Naive B cell (primary cell): ENCODE results near the gene MAP3K9. TPM values are rescaled to one million over a fixed set of nuclear protein-coding genes. Genes with fewer than 3 reads are reported as not detected.

Experiments
- ATAC-seq, 2 donors: fragments of 150-1000 bp; cut with Tn5 transposase; 2 replicates each; pipeline ENCODE4 v1.10.0; 2021; ENCODE audit warnings: low read depth in 2 of 2, mild to moderate bottlenecking in 2 of 2, moderate library complexity in 2 of 2
- DNase-seq: peaks from one replicate; pipeline ENCODE4 v3.0.0; 2022
- H3K27ac Mint-ChIP-seq, 6 donors: one replicate each; pipeline ENCODE4 v1.8.0; 2020 to 2022; ENCODE audit warnings: mild to moderate bottlenecking in 6 of 6, mixed read lengths in 6 of 6, moderate library complexity in 5 of 6, inconsistent platforms in 2 of 6
- H3K27me3 Mint-ChIP-seq, 3 donors: one replicate each; pipeline ENCODE4 v1.8.0; 2021 to 2022; ENCODE audit warnings: mixed read lengths in 3 of 3, mild to moderate bottlenecking in 1 of 3
- H3K36me3 Mint-ChIP-seq, 2 donors: one replicate each; pipeline ENCODE4 v1.8.0; 2020 to 2022; ENCODE audit warnings: mixed read lengths in 2 of 2, inconsistent platforms in 1 of 2, mild to moderate bottlenecking in 1 of 2
- H3K4me1 Mint-ChIP-seq, 3 donors: one replicate each; pipeline ENCODE4 v1.8.0; 2020 to 2022; ENCODE audit warnings: mixed read lengths in 3 of 3, inconsistent platforms in 1 of 3, mild to moderate bottlenecking in 1 of 3, moderate library complexity in 1 of 3
- H3K4me3 Mint-ChIP-seq, 8 donors: one replicate each; pipeline ENCODE4 v1.8.0; 2020 to 2022; ENCODE audit warnings: mild to moderate bottlenecking in 8 of 8, mixed read lengths in 8 of 8, moderate library complexity in 8 of 8, inconsistent platforms in 2 of 8
- H3K9me3 Mint-ChIP-seq, 7 donors: one replicate each; pipeline ENCODE4 v1.8.0; 2020 to 2022; ENCODE audit warnings: mixed read lengths in 7 of 7, mild to moderate bottlenecking in 5 of 7, inconsistent platforms in 2 of 7, moderate library complexity in 1 of 7
- polyA plus RNA-seq, 6 donors: library from polyadenylated mRNA; unstranded; fragments of 300-500 nt; fragmentation: Illumina TruSeq; gene quantifications; one replicate each; pipeline ENCODE4 v1.2.3, GENCODE V29; 2021; ENCODE audit warnings: low read depth in 6 of 6

MAP3K9 gene
- polyA plus RNA-seq, 6 donors from 2014 or later: 4.3 to 10.5 (median 6.3) TPM

DNA sequence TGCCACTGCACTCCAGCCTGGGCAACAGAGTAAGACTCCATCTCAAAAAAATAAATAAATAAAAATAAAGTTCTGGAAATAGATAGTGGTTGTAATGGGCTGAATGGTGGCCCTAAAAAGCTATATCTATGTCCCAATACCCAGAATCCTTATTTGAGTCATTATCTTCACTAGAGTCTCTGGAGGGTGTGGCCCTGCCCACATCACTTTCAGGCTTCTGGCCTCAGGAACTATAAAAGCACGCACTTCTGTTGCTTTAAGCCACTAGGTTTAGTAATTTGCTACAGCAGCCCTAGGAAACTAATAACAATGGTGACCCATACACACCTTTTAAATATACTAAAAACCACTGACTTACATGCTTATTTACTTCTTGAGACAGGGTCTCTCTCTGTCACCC lies 49.9 kb downstream of the MAP3K9 start:
- DNase-seq (no peak), ATAC-seq (no peak)
- peaks cover 0 to 4% (median 0%) of the 10 kb centered on the region in 7 donors for H3K9me3 Mint-ChIP-seq
- peaks cover 15 to 26% of the 10 kb centered on the region in 2 donors for H3K36me3 Mint-ChIP-seq
- H3K27me3 Mint-ChIP-seq: no peaks in the 10 kb centered on the region
- H3K27ac Mint-ChIP-seq: no peak overlapping the region
- no peaks in the 10 kb centered on the region for H3K4me1 Mint-ChIP-seq
- no peak overlapping the region for H3K4me3 Mint-ChIP-seq

DNA sequence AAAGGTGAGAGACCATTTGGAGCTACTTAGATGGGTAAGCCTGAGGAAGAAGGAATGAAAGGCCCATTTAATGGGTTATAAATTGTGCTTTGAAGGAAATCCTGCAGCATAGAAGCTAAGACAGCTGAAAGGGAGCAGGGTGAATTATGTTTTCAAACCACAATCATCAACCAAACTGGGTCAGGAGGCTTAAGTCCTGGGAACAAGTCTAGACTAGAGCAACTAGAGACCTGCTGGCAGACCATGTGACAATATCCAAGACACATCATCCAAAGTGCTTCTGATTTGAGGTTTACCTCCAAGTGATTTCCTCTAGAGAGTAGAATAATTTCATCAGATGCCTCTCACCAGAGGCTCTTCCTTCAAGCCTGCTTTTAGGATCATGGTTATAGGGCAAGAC lies 53.7 kb downstream of the MAP3K9 start:
- Mint-ChIP-seq H3K4me1 (peaks cover 0 to 3% (median 0%) of the 10 kb centered on the region in 3 donors), H3K4me3 (no peak overlapping the region), H3K36me3 (peaks cover 17 to 25% of the 10 kb centered on the region in 2 donors), H3K9me3 (no peaks in the 10 kb centered on the region), H3K27ac (no peak overlapping the region), H3K27me3 (no peaks in the 10 kb centered on the region)
- no peak for DNase-seq
- ATAC-seq: no peak

DNA sequence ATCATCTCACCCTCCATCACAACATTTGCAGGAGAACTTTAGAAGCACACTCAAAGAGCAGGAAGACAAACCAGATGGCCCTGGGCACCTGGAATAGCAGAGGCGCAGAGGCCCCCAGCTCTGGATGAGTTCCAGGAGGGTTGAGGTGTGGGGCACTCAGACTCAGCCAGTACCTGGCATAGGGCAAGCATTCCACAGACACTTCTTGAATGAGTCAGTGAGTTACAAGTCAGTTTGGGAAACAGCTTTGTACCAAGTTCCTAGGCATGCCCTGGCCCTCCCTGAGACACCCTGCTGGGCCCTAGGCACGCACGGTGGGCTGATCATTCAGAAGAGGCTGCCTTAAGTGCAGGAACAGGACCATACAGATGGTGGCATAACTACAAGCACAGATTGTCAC lies 54.3 kb downstream of the MAP3K9 start:
- H3K27me3 Mint-ChIP-seq: no peaks in the 10 kb centered on the region

DNA sequence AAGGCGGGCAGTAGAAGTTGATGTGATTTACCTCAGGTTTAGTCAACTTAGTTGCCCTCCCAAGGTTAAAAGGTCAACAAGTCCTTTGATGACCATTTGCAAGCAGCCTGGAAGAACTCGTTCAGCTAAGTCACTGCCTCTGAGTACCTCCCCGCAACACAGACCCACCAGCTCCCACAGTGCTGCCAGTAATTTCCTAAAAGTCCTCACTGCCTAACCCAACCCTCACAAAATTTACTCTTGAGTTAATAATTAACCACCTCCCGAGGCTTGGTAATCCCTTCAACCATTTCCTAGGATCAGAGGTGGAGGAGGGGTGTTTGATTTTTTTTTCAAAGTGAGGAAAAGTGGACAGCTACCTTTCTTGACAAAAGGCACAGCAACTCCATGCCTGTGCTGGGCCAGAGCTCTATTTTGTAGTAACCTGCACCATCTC lies 55.8 kb downstream of the MAP3K9 start:
- H3K27ac Mint-ChIP-seq: no peak overlapping the region
- no peak for ATAC-seq
- H3K4me3 Mint-ChIP-seq: no peak overlapping the region
- no peak for DNase-seq
- H3K27me3 Mint-ChIP-seq: no peaks in the 10 kb centered on the region
- H3K4me1 Mint-ChIP-seq: peaks cover 0 to 3% (median 0%) of the 10 kb centered on the region in 3 donors
- H3K9me3 Mint-ChIP-seq: no peaks in the 10 kb centered on the region
- peaks cover 17 to 34% of the 10 kb centered on the region in 2 donors for H3K36me3 Mint-ChIP-seq

More for the DNA sequence above, 54.3 kb downstream of the MAP3K9 start:
- DNase-seq (no peak), ATAC-seq (no peak)
- Mint-ChIP-seq H3K9me3 (no peaks in the 10 kb centered on the region), H3K36me3 (peaks cover 17 to 22% of the 10 kb centered on the region in 2 donors), H3K27ac (no peak overlapping the region), H3K4me1 (peaks cover 0 to 3% (median 0%) of the 10 kb centered on the region in 3 donors), H3K4me3 (no peak overlapping the region)

DNA sequence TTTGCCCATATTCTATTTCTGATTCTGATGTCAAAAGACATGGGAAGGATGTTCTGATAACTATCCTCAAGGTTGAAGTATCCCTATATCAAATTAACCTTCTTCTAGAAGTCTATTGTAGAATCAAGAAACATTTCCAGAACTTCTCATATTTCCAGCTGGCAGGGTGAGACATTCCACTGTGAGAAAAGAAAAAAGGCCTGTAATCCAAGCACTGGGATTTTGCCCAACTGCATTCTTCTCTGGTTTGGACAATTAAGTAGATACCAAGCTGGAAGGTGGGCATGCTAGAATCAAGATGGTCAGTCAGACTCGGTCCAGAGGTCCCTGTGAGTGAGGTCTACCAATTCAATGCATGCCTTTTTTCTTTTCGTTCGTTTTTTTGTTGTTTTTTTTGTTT lies 60.9 kb downstream of the MAP3K9 start:
- Mint-ChIP-seq H3K9me3 (no peaks in the 10 kb centered on the region), H3K27me3 (no peaks in the 10 kb centered on the region), H3K4me1 (peaks cover 0 to 3% (median 0%) of the 10 kb centered on the region in 3 donors), H3K36me3 (peaks cover 35 to 39% of the 10 kb centered on the region in 2 donors), H3K27ac (no peak overlapping the region), H3K4me3 (no peak overlapping the region)
- no peak for ATAC-seq
- no peak for DNase-seq

DNA sequence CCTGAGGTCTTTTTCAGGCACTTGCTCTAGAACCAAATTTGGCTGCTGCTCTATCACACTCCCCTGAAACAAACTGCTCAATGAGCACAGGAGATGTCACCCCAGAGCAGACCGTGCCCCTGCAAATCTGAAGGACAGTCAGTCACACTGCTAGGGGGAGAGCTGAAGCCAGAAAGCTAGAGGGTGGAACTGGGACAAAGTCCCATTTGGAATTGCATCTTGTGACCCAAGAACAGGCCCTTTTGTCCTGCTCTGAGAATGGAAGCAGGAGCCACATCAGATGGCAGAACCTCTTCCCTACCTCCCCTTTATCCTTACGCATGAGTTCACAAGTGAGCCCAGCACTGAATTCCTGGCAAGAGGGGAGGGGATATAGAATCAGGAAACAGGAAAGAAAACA lies 64.7 kb downstream of the MAP3K9 start:
- no peaks in the 10 kb centered on the region for H3K4me1 Mint-ChIP-seq
- peaks cover 29 to 39% of the 10 kb centered on the region in 2 donors for H3K36me3 Mint-ChIP-seq
- H3K27me3 Mint-ChIP-seq: no peaks in the 10 kb centered on the region
- DNase-seq (no peak), ATAC-seq (no peak)
- no peak overlapping the region for H3K27ac Mint-ChIP-seq
- no peaks in the 10 kb centered on the region for H3K9me3 Mint-ChIP-seq
- no peak overlapping the region for H3K4me3 Mint-ChIP-seq

DNA sequence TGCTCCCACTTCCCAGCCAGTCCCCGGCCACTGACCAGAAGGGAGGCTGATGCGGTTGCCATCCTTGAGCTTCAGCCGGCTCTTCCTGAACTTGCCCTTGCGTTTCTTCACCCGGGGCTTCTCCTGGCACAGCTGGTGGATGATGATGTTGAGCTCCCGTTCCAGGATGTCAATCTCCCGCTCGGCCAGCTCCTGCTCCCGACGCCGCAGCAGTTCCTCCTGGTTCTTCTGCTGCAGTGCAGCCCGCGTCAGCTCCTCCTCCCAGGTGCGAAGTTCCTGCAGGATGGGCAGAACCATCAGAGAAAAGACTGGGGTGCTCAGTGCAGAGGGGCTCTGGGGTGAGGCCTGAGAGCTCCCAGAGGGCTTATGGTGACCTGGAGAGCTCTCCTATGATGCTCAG lies 67.0 kb downstream of the MAP3K9 start:
- Mint-ChIP-seq H3K9me3 (no peaks in the 10 kb centered on the region), H3K4me1 (no peaks in the 10 kb centered on the region), H3K27me3 (no peaks in the 10 kb centered on the region), H3K27ac (no peak overlapping the region), H3K4me3 (no peak overlapping the region), H3K36me3 (peaks cover 22 to 38% of the 10 kb centered on the region in 2 donors)
- no peak for DNase-seq
- ATAC-seq: no peak

DNA sequence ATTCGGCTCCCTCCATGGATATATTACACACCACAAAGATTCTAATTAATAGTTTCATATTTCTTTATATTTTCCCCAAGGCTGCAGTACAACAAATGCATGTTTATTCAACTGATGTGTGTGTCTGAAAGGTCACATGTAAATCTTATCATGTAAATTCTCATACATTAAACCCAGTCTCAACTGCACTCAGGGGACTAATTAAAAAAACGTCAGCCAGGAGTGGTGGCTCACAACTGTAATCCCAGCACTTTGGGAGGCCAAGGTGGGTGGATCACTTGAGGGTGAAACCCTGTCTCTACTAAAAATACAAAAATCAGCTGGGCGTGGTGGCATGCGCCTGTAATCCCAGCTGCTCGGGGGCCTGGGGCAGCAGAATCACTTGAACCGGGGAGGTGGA lies 67.8 kb downstream of the MAP3K9 start:
- H3K27me3 Mint-ChIP-seq: no peaks in the 10 kb centered on the region
- no peaks in the 10 kb centered on the region for H3K4me1 Mint-ChIP-seq
- H3K27ac Mint-ChIP-seq: peak overlapping the region in 1 of 6 donors; percentile 14
- H3K9me3 Mint-ChIP-seq: no peaks in the 10 kb centered on the region
- no peak overlapping the region for H3K4me3 Mint-ChIP-seq
- peaks cover 27 to 42% of the 10 kb centered on the region in 2 donors for H3K36me3 Mint-ChIP-seq
- DNase-seq (no peak), ATAC-seq (no peak)

DNA sequence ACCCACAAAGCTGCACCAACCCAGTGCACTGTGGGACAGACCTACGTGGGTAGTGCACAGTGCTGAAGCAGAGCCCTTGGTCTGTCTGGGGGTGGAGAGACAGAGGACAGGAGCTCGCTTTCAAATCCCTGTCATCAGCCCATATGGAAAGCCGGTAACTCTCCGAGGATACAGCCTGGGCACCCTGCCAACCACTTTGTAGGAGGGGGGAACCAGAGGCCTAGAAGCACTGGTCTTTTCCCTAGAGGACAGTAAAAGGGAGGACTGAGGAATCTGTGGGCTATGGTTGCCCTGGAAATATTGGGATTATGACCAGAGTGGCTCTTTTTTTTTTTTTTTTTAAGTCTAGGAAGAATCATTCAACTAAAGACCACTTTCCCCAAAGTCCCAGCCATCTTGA lies 74.3 kb downstream of the MAP3K9 start:
- H3K27me3 Mint-ChIP-seq: no peaks in the 10 kb centered on the region
- H3K4me3 Mint-ChIP-seq: no peak overlapping the region
- no peaks in the 10 kb centered on the region for H3K9me3 Mint-ChIP-seq
- H3K27ac Mint-ChIP-seq: peak overlapping the region in 2 of 6 donors; percentile 39 to 49
- no peaks in the 10 kb centered on the region for H3K4me1 Mint-ChIP-seq
- no peak for ATAC-seq
- peaks cover 43 to 58% of the 10 kb centered on the region in 2 donors for H3K36me3 Mint-ChIP-seq
- DNase-seq: no peak

DNA sequence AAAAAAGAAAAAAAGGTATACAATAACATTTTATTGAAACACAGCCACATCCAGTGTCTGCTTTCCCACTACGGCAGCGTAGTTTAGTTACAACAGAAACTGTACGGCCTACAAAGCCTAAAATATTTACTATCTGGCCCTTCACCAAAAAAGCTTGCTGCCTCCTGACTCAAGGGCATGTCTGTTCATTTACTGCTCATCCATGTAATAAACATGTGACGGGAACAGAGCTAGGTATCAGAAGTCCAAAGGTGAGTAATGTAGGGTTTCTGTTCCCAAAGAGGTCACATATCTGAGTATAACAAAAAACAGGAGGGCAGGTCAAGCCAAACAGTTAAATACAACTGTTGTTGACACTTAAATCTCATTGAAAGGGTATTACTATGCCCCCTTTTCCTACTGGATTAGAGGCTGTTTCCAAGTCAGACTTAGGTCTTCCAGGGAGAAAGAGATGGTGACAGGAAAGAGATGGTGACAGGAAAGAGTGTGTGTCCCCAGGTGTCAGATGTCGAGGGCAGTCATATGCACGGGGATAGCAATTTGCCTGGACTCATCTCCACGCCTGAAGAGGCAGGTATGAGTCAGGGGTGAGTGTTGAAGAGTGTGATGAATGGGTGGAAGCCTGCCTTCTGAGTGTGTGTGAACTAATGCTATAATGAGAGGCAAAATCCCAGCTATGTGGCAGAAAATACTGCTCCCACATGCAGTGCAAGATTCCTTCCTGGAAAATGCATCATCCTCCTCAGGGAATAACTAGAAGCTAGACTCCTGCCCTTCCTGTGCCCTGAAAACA lies 77.7 kb downstream of the MAP3K9 start:
- H3K27ac Mint-ChIP-seq: peak overlapping the region in 3 of 6 donors; percentile 4 to 26 (median 21)
- no peak for ATAC-seq
- DNase-seq: no peak
- peaks cover 6 to 8% (median 7%) of the 10 kb centered on the region in 3 donors for H3K4me1 Mint-ChIP-seq
- no peak overlapping the region for H3K4me3 Mint-ChIP-seq
- H3K36me3 Mint-ChIP-seq: peaks cover 21 to 43% of the 10 kb centered on the region in 2 donors
- no peaks in the 10 kb centered on the region for H3K27me3 Mint-ChIP-seq
- no peaks in the 10 kb centered on the region for H3K9me3 Mint-ChIP-seq

DNA sequence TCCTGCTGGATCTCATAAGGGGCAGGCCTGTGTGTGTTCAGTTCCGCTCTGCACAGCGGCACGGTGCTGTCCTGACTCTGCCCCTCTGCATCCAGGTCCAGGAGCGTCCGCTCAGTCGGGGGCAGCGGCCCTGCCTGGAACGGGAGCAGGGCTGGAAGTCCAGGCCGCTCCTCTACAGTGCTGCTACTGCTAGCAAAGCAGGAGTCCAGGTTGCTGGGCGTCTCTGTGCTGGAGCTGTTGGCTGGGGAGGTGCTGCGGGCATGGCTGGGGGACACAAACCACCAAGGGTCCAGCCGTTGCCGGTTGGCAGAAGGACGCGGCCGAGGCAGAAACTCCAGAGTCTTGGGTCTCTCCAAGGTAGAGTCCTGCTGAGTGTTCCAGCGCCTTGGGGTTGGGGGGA lies 78.9 kb downstream of the MAP3K9 start:
- peaks cover 21 to 43% of the 10 kb centered on the region in 2 donors for H3K36me3 Mint-ChIP-seq
- peaks cover 10 to 13% (median 12%) of the 10 kb centered on the region in 3 donors for H3K4me1 Mint-ChIP-seq
- no peak for DNase-seq
- H3K27me3 Mint-ChIP-seq: no peaks in the 10 kb centered on the region
- H3K9me3 Mint-ChIP-seq: no peaks in the 10 kb centered on the region
- no peak overlapping the region for H3K4me3 Mint-ChIP-seq
- no peak for ATAC-seq
- H3K27ac Mint-ChIP-seq: peak overlapping the region in 1 of 6 donors; percentile 47

DNA sequence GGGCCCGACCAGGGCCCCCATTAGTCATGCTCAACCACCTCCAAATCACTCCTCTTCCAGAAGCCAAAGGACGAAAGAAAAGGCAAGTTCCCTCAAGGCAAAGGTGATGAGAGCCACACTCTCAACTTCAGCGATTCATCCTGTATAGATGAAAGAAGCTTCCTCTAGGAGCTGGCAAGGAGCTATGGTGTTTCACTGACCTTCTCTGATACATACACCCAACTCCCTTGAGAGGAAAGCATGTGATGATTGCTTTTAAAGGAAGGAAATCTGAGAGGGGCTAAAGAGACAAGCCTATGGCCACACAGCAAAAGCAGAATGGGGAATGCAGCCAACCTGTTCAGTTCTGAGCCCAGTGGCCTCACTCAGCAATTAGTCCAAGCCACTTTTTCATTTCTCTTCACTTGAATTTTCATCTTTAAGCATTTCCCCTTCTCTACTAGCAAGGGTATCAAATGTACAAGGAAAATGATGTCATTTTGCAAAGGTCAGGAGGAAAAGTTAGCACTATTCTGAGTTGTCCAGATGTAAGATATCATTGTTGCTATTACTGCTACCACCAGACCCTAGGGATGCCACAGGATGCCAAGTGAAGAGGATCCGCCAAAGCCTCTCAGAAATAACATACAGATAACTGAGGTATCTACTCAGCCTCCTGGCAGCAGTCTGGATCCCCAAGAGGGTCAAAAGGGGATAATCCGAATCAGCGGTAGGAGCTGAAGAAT lies 82.5 kb downstream of the MAP3K9 start:
- peaks cover 12 to 14% (median 13%) of the 10 kb centered on the region in 3 donors for H3K4me1 Mint-ChIP-seq

DNA sequence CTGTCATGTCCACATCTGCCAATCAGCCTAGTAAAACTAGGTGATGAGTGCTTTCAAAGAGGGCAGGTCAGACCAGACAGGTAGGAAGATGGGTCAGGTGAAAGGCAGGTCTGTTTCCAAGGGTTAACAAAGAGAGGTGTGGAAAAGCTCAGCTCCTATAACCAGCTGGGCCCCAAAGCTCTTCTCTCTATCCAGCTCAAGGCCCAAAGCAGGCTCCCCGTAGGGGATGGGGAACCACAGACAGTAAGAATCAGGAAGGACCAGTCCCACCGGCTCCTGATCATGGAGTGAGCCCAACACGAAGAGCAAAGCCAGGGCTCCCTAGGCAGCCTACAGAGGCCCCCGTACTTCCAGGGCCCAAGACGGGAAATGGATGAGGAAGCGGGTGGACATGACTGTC lies 84.4 kb downstream of the MAP3K9 start:
- Mint-ChIP-seq H3K27ac (peak overlapping the region in 3 of 6 donors; percentile 6 to 31 (median 13)), H3K9me3 (no peaks in the 10 kb centered on the region), H3K4me1 (peaks cover 12 to 14% (median 13%) of the 10 kb centered on the region in 3 donors), H3K4me3 (no peak overlapping the region), H3K36me3 (peaks cover 0 to 12% of the 10 kb centered on the region in 2 donors), H3K27me3 (no peaks in the 10 kb centered on the region)
- no peak for DNase-seq
- no peak for ATAC-seq

More for the DNA sequence above, 82.5 kb downstream of the MAP3K9 start:
- peaks cover 9 to 21% of the 10 kb centered on the region in 2 donors for H3K36me3 Mint-ChIP-seq
- H3K9me3 Mint-ChIP-seq: no peaks in the 10 kb centered on the region
- peak overlapping the region in 1 of 6 donors; percentile 61 for H3K27ac Mint-ChIP-seq
- H3K4me3 Mint-ChIP-seq: no peak overlapping the region
- DNase-seq (no peak), ATAC-seq (no peak)
- H3K27me3 Mint-ChIP-seq: no peaks in the 10 kb centered on the region

DNA sequence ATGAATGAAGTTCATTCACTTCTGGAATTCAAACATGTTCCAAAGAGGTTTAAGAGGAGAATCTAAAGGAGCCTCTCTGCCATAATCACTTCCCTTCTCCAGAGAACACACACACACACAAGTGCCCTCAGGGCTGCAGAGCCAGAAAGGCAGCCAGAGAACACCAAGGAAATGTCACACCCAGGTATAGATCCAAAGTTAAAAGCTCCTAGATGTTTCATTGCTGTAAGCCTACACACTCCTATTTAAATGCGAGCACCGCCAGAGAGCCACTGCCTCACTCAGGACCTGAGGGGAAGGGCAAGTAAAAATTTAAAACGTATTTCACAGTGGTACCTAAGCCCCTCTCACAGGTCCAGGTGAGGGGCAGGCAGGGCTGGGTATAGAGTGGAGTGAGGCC lies 85.2 kb downstream of the MAP3K9 start:
- H3K27me3 Mint-ChIP-seq: no peaks in the 10 kb centered on the region
- no peak overlapping the region for H3K4me3 Mint-ChIP-seq
- no peak overlapping the region for H3K27ac Mint-ChIP-seq
- peaks cover 0 to 3% of the 10 kb centered on the region in 2 donors for H3K36me3 Mint-ChIP-seq
- DNase-seq: no peak
- peaks cover 12 to 14% (median 13%) of the 10 kb centered on the region in 3 donors for H3K4me1 Mint-ChIP-seq
- H3K9me3 Mint-ChIP-seq: no peaks in the 10 kb centered on the region
- no peak for ATAC-seq
